H1 (cell line): ENCODE results near the gene SPINT2. TPM values are rescaled to one million over a fixed set of nuclear protein-coding genes. Genes with fewer than 3 reads are reported as not detected.

Source experiments
- CTCF ChIA-PET: fragments of 300-600 bp; sonication (Branson Sonifier 250); formaldehyde crosslinking; loops from one replicate; lab custom pipeline; 2021; ENCODE audit not compliant: partially characterized antibody; lab: Charles Lee
- POLR2A ChIA-PET: fragments of 300-600 bp; sonication (Branson Sonifier 250); formaldehyde crosslinking; loops from one replicate; lab custom pipeline; 2021; ENCODE audit warnings: inconsistent platforms; ENCODE audit not compliant: partially characterized antibody; lab: Charles Lee
- DNase-seq, 2 experiments: peaks; one replicate each; pipeline versions ENCODE4 v3.0.0 to v3.0.0-alpha.2; 2010 to 2022; ENCODE audit warnings: low spot score in 2 of 2, low read depth in 1 of 2, mixed read lengths in 1 of 2
- FAIRE-seq: peaks from 2 replicates; lab custom pipeline; 2011; peaks lifted over from hg19 to GRCh38; lab: Jason Lieb, UNC
- H2AFZ ChIP-seq: 2 replicates; pipeline ENCODE4 v1.8.1; 2012; ENCODE audit warnings: low read length, inconsistent platforms
- H2AK5ac ChIP-seq: 2 replicates; pipeline ENCODE4 v1.6.1; 2013; ENCODE audit warnings: low read depth, low read length
- H2BK120ac ChIP-seq: replicated peaks from 2 replicates; pipeline ENCODE3; 2013; ENCODE audit warnings: low read depth, low read length, inconsistent platforms
- H2BK12ac ChIP-seq: 2 replicates; pipeline ENCODE4 v1.6.1; 2013; ENCODE audit warnings: low read depth, low read length
- H2BK15ac ChIP-seq: 2 replicates; pipeline ENCODE4 v1.6.1; 2013; ENCODE audit warnings: low read length
- H2BK20ac ChIP-seq: 2 replicates; pipeline ENCODE4 v1.6.1; 2013; ENCODE audit warnings: low read length
- H2BK5ac ChIP-seq: 2 replicates; pipeline ENCODE4 v1.6.1; 2013; ENCODE audit warnings: low read depth, low read length
- H3K14ac ChIP-seq: 2 replicates; pipeline ENCODE4 v1.6.1; 2013; ENCODE audit warnings: inconsistent platforms; ENCODE audit not compliant: insufficient read length
- H3K18ac ChIP-seq: 2 replicates; pipeline ENCODE4 v1.6.1; 2013; ENCODE audit warnings: low read length; ENCODE audit errors: extremely low read depth
- H3K23ac ChIP-seq: 2 replicates; pipeline ENCODE4 v1.6.1; 2013; ENCODE audit warnings: inconsistent platforms; ENCODE audit not compliant: insufficient read length
- H3K23me2 ChIP-seq: 2 replicates; pipeline ENCODE4 v1.6.1; 2013; ENCODE audit warnings: low read depth, low read length
- H3K27ac ChIP-seq: 2 replicates; pipeline ENCODE4 v1.6.1; 2011; ENCODE audit warnings: low read depth, low read length, inconsistent platforms
- H3K27me3 ChIP-seq, 4 experiments: replicated peaks in 1 of 4; 1 replicate in 1 of 4; 2 replicates in 3 of 4; pipeline versions ENCODE4 v1.6.1 to v1.8.1; 2011 to 2013; ENCODE audit warnings: low read length in 3 of 4, mild to moderate bottlenecking in 3 of 4, inconsistent platforms in 2 of 4, mixed read lengths in 2 of 4, moderate library complexity in 1 of 4; ENCODE audit not compliant: control insufficient read depth in 3 of 4, insufficient read depth in 3 of 4; ENCODE audit errors: extremely low read depth in 1 of 4
- H3K36me3 ChIP-seq, 4 experiments: 2 replicates each; pipeline versions ENCODE4 v1.6.1 to v1.8.1; 2011 to 2013; ENCODE audit warnings: mild to moderate bottlenecking in 4 of 4, low read length in 3 of 4, moderate library complexity in 2 of 4, control low read depth in 1 of 4, inconsistent platforms in 1 of 4; ENCODE audit not compliant: insufficient read depth in 4 of 4, control insufficient read depth in 2 of 4
- H3K4ac ChIP-seq: replicated peaks from 2 replicates; pipeline ENCODE3; 2013; ENCODE audit warnings: low read length, low read depth, mixed read lengths, inconsistent platforms; ENCODE audit not compliant: insufficient read length
- H3K4me1 ChIP-seq, 4 experiments: replicated peaks in 1 of 4; 1 replicate in 1 of 4; 2 replicates in 3 of 4; pipeline versions ENCODE4 v1.6.1 to v1.8.1; 2011 to 2013; ENCODE audit warnings: low read length in 3 of 4, inconsistent platforms in 2 of 4, mixed read lengths in 1 of 4; ENCODE audit not compliant: insufficient read depth in 4 of 4, control insufficient read depth in 3 of 4
- H3K4me2 ChIP-seq, 2 experiments: 2 replicates each; pipeline versions ENCODE4 v1.6.1 to v1.8.1; 2011 to 2013; ENCODE audit warnings: low read depth in 2 of 2, low read length in 2 of 2, control low read depth in 1 of 2, inconsistent platforms in 1 of 2, mild to moderate bottlenecking in 1 of 2; ENCODE audit not compliant: insufficient read depth in 1 of 2
- H3K4me3 ChIP-seq, 4 experiments: fragments of 200-600, 300-600 bp in 1 of 4; sonication (generic), shearing (Covaris generic), sonication (Bioruptor Twin) in 1 of 4; 2 replicates each; pipeline versions ENCODE4 v1.5.1 to v1.8.1; 2011 to 2016; ENCODE audit warnings: low read length in 4 of 4, low read depth in 3 of 4, control low read depth in 2 of 4, inconsistent platforms in 2 of 4, mild to moderate bottlenecking in 2 of 4, mixed read lengths in 1 of 4, moderate library complexity in 1 of 4; ENCODE audit not compliant: insufficient read depth in 2 of 4; ENCODE audit errors: extremely low read depth in 1 of 4
- H3K56ac ChIP-seq: replicated peaks from 2 replicates; pipeline ENCODE3; 2013; ENCODE audit warnings: low read depth, mild to moderate bottlenecking, mixed read lengths, low read length, inconsistent platforms; ENCODE audit not compliant: insufficient read length
- H3K79me1 ChIP-seq: 2 replicates; pipeline ENCODE4 v1.6.1; 2013; ENCODE audit warnings: low read depth, low read length, control low read depth
- H3K79me2 ChIP-seq, 2 experiments: 2 replicates each; pipeline versions ENCODE4 v1.6.1 to v1.8.1; 2012 to 2013; ENCODE audit warnings: low read length in 2 of 2, mild to moderate bottlenecking in 2 of 2, inconsistent platforms in 1 of 2; ENCODE audit not compliant: insufficient read depth in 2 of 2, control insufficient read depth in 1 of 2
- H3K9ac ChIP-seq, 4 experiments: replicated peaks in 1 of 4; 1 replicate in 1 of 4; 2 replicates in 3 of 4; pipeline versions ENCODE4 v1.6.1 to v1.8.1; 2011 to 2013; ENCODE audit warnings: low read depth in 3 of 4, low read length in 3 of 4, control low read depth in 2 of 4, mild to moderate bottlenecking in 2 of 4, moderate library complexity in 2 of 4, inconsistent platforms in 1 of 4; ENCODE audit errors: extremely low read depth in 1 of 4
- H3K9me3 ChIP-seq, 2 experiments: 2 replicates each; pipeline versions ENCODE4 v1.6.1 to v1.8.1; 2012 to 2013; ENCODE audit warnings: mild to moderate bottlenecking in 2 of 2, moderate library complexity in 2 of 2, control low read depth in 1 of 2, inconsistent platforms in 1 of 2, low read depth in 1 of 2, low read length in 1 of 2, mixed read lengths in 1 of 2; ENCODE audit not compliant: insufficient read depth in 2 of 2
- H4K20me1 ChIP-seq, 2 experiments: replicated peaks in 1 of 2; 2 replicates each; pipeline versions ENCODE3 to v1.8.1; 2011 to 2013; ENCODE audit warnings: inconsistent platforms in 2 of 2, low read length in 2 of 2, mild to moderate bottlenecking in 1 of 2; ENCODE audit not compliant: insufficient read depth in 2 of 2, control insufficient read depth in 1 of 2
- H4K5ac ChIP-seq: 2 replicates; pipeline ENCODE4 v1.6.1; 2013; ENCODE audit warnings: low read length, low read depth, mixed read lengths, inconsistent platforms; ENCODE audit not compliant: insufficient read length
- H4K8ac ChIP-seq: 2 replicates; pipeline ENCODE4 v1.8.0; 2013; ENCODE audit warnings: mild to moderate bottlenecking, moderate library complexity, low read length, inconsistent platforms; ENCODE audit not compliant: insufficient read depth; ENCODE audit errors: extremely low read depth
- H4K91ac ChIP-seq: replicated peaks from 2 replicates; pipeline ENCODE3; 2013; ENCODE audit warnings: low read length, mixed read lengths, inconsistent platforms; ENCODE audit not compliant: insufficient read length
- EGR1 ChIP-seq: IDR thresholded peaks from 2 replicates; pipeline ENCODE4 v1.6.1; 2011; ENCODE audit warnings: low read depth, low read length, borderline replicate concordance
- EZH2 ChIP-seq: fragments of 200-600 bp; sonication (generic); IDR thresholded peaks from 2 replicates; pipeline ENCODE4 v1.7.1; 2012; ENCODE audit warnings: low read depth, mild to moderate bottlenecking, moderate library complexity, low read length, inconsistent platforms; ENCODE audit not compliant: severe bottlenecking
- MAX ChIP-seq: IDR thresholded peaks from 2 replicates; pipeline ENCODE4 v1.6.1; 2012; ENCODE audit warnings: inconsistent platforms
- NRF1 ChIP-seq: IDR thresholded peaks from 2 replicates; pipeline ENCODE4 v1.6.1; 2011; ENCODE audit warnings: mild to moderate bottlenecking, low read depth, low read length, improper control_type of control experiment
- SP2 ChIP-seq: IDR thresholded peaks from 2 replicates; pipeline ENCODE4 v1.6.1; 2012; ENCODE audit warnings: mild to moderate bottlenecking, low read length, inconsistent platforms
- SRF ChIP-seq: IDR thresholded peaks from 2 replicates; pipeline ENCODE4 v1.6.1; 2011; ENCODE audit warnings: mild to moderate bottlenecking, low read depth, low read length, moderate library complexity
- WGBS, 2 experiments: shearing (Covaris generic) in 1 of 2; methylation state at CpG; one replicate each; pipeline versions ENCODE4 v1.1.6 to v1.1.7; 2013 to 2015; ENCODE audit warnings: low lambda C conversion rate in 2 of 2, mixed read lengths in 2 of 2, inconsistent platforms in 1 of 2, low coverage in 1 of 2, missing lambda C conversion rate in 1 of 2; ENCODE audit not compliant: insufficient replicate concordance in 2 of 2, insufficient coverage in 1 of 2, insufficient read length in 1 of 2; ENCODE audit errors: extremely low coverage in 1 of 2, missing lambda C conversion rate in 1 of 2; 5-methylcytosine and 5-hydroxymethylcytosine counted together
- polyA plus RNA-seq, 7 experiments: library from polyadenylated mRNA; depleted of rRNA in 3 of 7; stranded (reverse) in 5 of 7; unstranded in 2 of 7; fragments of >200 nt in 5 of 7; fragments of 200-250 nt in 2 of 7; gene quantifications; 1 replicate in 5 of 7; 2 replicates in 1 of 7; 4 replicates in 1 of 7; pipeline versions ENCODE4 v1.2.1 to v1.2.3, GENCODE V29; 2011 to 2013; ENCODE audit warnings: missing spikeins in 2 of 7, mixed read lengths in 2 of 7
- total RNA-seq: library from RNA; stranded (reverse); fragmentation: NEBNext Ultra II Directional; extraction: Animal tissue kit (Norgen Biotek cat#: 25700); gene quantifications from 2 replicates; pipeline ENCODE4 v1.2.1, GENCODE V29; 2021

Gene SPINT2
- total and polyA plus RNA-seq, 2 of the 8 experiments (the other 6 are each of a cell fraction or from before 2014, with no cell fraction given), result 294 to 296 TPM

GRCh38 chr19:38245826-38246498 is 18.4 kb upstream of the SPINT2 start:
- H3K4me3 ChIP-seq, result no peak overlapping the region
- H2BK20ac ChIP-seq, result no peak overlapping the region
- 93% methylated on average over 12 of the region's 14 CpGs; no CpG with 5 or more reads in 1 of the 2 experiments for WGBS, 2 experiments
- H3K79me2 ChIP-seq, result no peaks in the 10 kb centered on the region
- H2AFZ ChIP-seq, result no peak overlapping the region
- FAIRE-seq, result no peak
- no peak overlapping the region for H2BK120ac ChIP-seq
- no peak overlapping the region for H4K5ac ChIP-seq
- 0 out of 2 replicates have a peak, but pooled peaks cover 1% of the 10 kb centered on the region for H3K23me2 ChIP-seq
- no peak overlapping the region for H2BK15ac ChIP-seq
- no peak overlapping the region for H3K27ac ChIP-seq
- no peak overlapping the region for H3K9ac ChIP-seq
- no peak overlapping the region for H3K56ac ChIP-seq
- H2AK5ac ChIP-seq, result no peak overlapping the region
- H3K4ac ChIP-seq, result no peak overlapping the region
- ChIA-PET POLR2A (interaction anchor here (1.3 to 2.2 kb wide), 4 partner anchors 9 to 44 kb away, joined by 3 to 10 read pairs (median 4); partner anchors contain the start of genes PPP1R14A and SPINT2), CTCF (interaction anchor here (1.2 to 9.5 kb wide), 12 partner anchors 10 to 139 kb away, joined by 3 to 124 read pairs (median 14); partner anchors contain the start of genes CATSPERG, KCNK6, PPP1R14A and PSMD8)
- H3K27me3 ChIP-seq, result no peaks in the 10 kb centered on the region; a peak in 2 of 7 replicates
- H3K18ac ChIP-seq, result no peak overlapping the region
- no peak overlapping the region for H4K91ac ChIP-seq
- H4K8ac ChIP-seq, result no peak overlapping the region
- H4K20me1 ChIP-seq, result no peaks in the 10 kb centered on the region
- H3K23ac ChIP-seq, result no peak overlapping the region
- H3K14ac ChIP-seq, result no peak overlapping the region
- peak overlapping the region; percentile 75; the same call in 1 of the 2 replicates for H2BK12ac ChIP-seq
- H3K79me1 ChIP-seq, result no peaks in the 10 kb centered on the region
- H2BK5ac ChIP-seq, result no peak overlapping the region
- no peaks in the 10 kb centered on the region for H3K9me3 ChIP-seq
- peaks cover 4 to 10% (median 8%) of the 10 kb centered on the region in 4 experiments for H3K4me1 ChIP-seq
- DNase-seq, result no peak
- TF ChIP-seq NRF1 (no peak), SP2 (no peak), MAX (no peak), EGR1 (no peak), SRF (no peak), EZH2 (no peak)
- no peaks in the 10 kb centered on the region for H3K36me3 ChIP-seq
- no peak overlapping the region for H3K4me2 ChIP-seq
